WTC11 (cell line): Measurements from ENCODE around the gene TXNRD2. TPM values are rescaled to one million over a fixed set of nuclear protein-coding genes. Genes with fewer than 3 reads are reported as not detected.
A peak's percentile ranks its signal among the peaks of the same experiment; 100 is the strongest.

Source experiments
- ATAC-seq: fragments of 200-7000 bp; cut with Tn5 transposase; 2 replicates; pipeline ENCODE4 v1.10.0; 2021; ENCODE audit warnings: mild to moderate bottlenecking, moderate library complexity
- CTCF ChIA-PET: fragments of 300-600 bp; sonication (Branson Sonifier 250); formaldehyde crosslinking; loops from one replicate; lab custom pipeline; 2021; ENCODE audit warnings: antibody characterized with exemption; lab: Charles Lee
- POLR2A ChIA-PET: fragments of 350-600 bp; sonication (Branson Sonifier 250); formaldehyde crosslinking; loops from one replicate; lab custom pipeline; 2021; ENCODE audit warnings: antibody characterized with exemption; lab: Charles Lee
- DNase-seq: peaks from one replicate; pipeline ENCODE4 v3.0.0; 2021; ENCODE audit warnings: low spot score
- H3K27ac Mint-ChIP-seq: 2 replicates; pipeline ENCODE4 v1.8.0; 2021; ENCODE audit warnings: mixed read lengths
- H3K27me3 Mint-ChIP-seq: 2 replicates; pipeline ENCODE4 v1.8.0; 2021; ENCODE audit warnings: low read depth, mild to moderate bottlenecking, moderate library complexity, mixed read lengths
- H3K36me3 Mint-ChIP-seq: 2 replicates; pipeline ENCODE4 v1.8.0; 2021; ENCODE audit warnings: mixed read lengths
- H3K4me1 Mint-ChIP-seq: 2 replicates; pipeline ENCODE4 v1.8.0; 2022; ENCODE audit warnings: mixed read lengths
- H3K4me3 Mint-ChIP-seq: 2 replicates; pipeline ENCODE4 v1.8.0; 2021; ENCODE audit warnings: mild to moderate bottlenecking, moderate library complexity, mixed read lengths
- H3K9me3 Mint-ChIP-seq: 2 replicates; pipeline ENCODE4 v1.8.0; 2021; ENCODE audit warnings: mixed read lengths
- ATF1 ChIP-seq: sonication (generic); formaldehyde crosslinking; IDR thresholded peaks from 2 replicates; pipeline ENCODE4 v1.8.1; 2023; ENCODE audit warnings: mild to moderate bottlenecking, moderate library complexity, missing genetic modification reagents
- CREM ChIP-seq: sonication (generic); formaldehyde crosslinking; IDR thresholded peaks from 2 replicates; pipeline ENCODE4 v1.8.1; 2022; ENCODE audit warnings: mild to moderate bottlenecking, missing genetic modification reagents, moderate library complexity
- FOXK1 ChIP-seq: sonication (generic); formaldehyde crosslinking; IDR thresholded peaks from 2 replicates; pipeline ENCODE4 v1.8.0; 2022; ENCODE audit warnings: mild to moderate bottlenecking, moderate library complexity, missing genetic modification reagents
- GRHL2 ChIP-seq: fragments of 250-450 bp; sonication (Bioruptor Pico); IDR thresholded peaks from 2 replicates; pipeline ENCODE4 v1.8.0; 2022; ENCODE audit warnings: mild to moderate bottlenecking, moderate library complexity; ENCODE audit not compliant: insufficient replicate concordance, severe bottlenecking
- HMGA2 ChIP-seq: fragments of 250-450 bp; sonication (Bioruptor Pico); IDR thresholded peaks from 2 replicates; pipeline ENCODE4 v1.4.0; 2021; ENCODE audit warnings: mild to moderate bottlenecking, moderate library complexity
- MXD4 ChIP-seq: fragments of 250-450 bp; sonication (Bioruptor Pico); IDR thresholded peaks from 2 replicates; pipeline ENCODE4 v1.8.0; 2021; ENCODE audit warnings: mild to moderate bottlenecking, moderate library complexity, borderline replicate concordance
- NR1H2 ChIP-seq: sonication (generic); formaldehyde crosslinking; IDR thresholded peaks from 2 replicates; pipeline ENCODE4 v1.9.0; 2021; ENCODE audit warnings: mild to moderate bottlenecking, moderate library complexity, missing genetic modification reagents
- NR3C1 ChIP-seq: sonication (generic); formaldehyde crosslinking; conservative IDR thresholded peaks from 2 replicates; pipeline ENCODE4 v1.8.1; 2023; ENCODE audit warnings: low read depth, mild to moderate bottlenecking, missing genetic modification reagents
- OVOL2 ChIP-seq: fragments of 250-450 bp; sonication (Bioruptor Pico); IDR thresholded peaks from 2 replicates; pipeline ENCODE4 v1.9.0; 2021; ENCODE audit warnings: mild to moderate bottlenecking, borderline replicate concordance
- PRRX2 ChIP-seq: fragments of 250-450 bp; sonication (Bioruptor Pico); IDR thresholded peaks from 2 replicates; pipeline ENCODE4 v1.8.0; 2021; ENCODE audit warnings: mild to moderate bottlenecking
- RELA ChIP-seq: sonication (generic); formaldehyde crosslinking; IDR thresholded peaks from 2 replicates; pipeline ENCODE4 v1.8.1; 2022; ENCODE audit warnings: missing genetic modification reagents, mild to moderate bottlenecking, borderline replicate concordance
- SMAD3 ChIP-seq: sonication (generic); formaldehyde crosslinking; IDR thresholded peaks from 2 replicates; pipeline ENCODE4 v1.8.0; 2022; ENCODE audit warnings: missing genetic modification reagents, mild to moderate bottlenecking, borderline replicate concordance
- SMAD4 ChIP-seq: sonication (generic); formaldehyde crosslinking; IDR thresholded peaks from 2 replicates; pipeline ENCODE4 v1.8.0; 2022; ENCODE audit warnings: mild to moderate bottlenecking, missing genetic modification reagents
- TCF7 ChIP-seq: sonication (generic); formaldehyde crosslinking; IDR thresholded peaks from 2 replicates; pipeline ENCODE4 v1.8.0; 2022; ENCODE audit warnings: mild to moderate bottlenecking, low read depth, missing genetic modification reagents, moderate library complexity
- ZNF232 ChIP-seq: sonication (generic); formaldehyde crosslinking; IDR thresholded peaks from 2 replicates; pipeline ENCODE4 v1.8.0; 2022; ENCODE audit warnings: mild to moderate bottlenecking, missing genetic modification reagents
- total RNA-seq: library from RNA; stranded (reverse); gene quantifications from 3 replicates; pipeline ENCODE4 v1.2.3, GENCODE V29; 2021
- TF ChIP-seq, protein P1 (sequence below): fragments of 250-450 bp; sonication (Bioruptor Pico); IDR thresholded peaks from 2 replicates; pipeline ENCODE4 v1.9.0; 2021; ENCODE audit warnings: moderate library complexity, mild to moderate bottlenecking, inconsistent platforms, borderline replicate concordance
- TF ChIP-seq, protein P2 (sequence below): fragments of 250-450 bp; sonication (Bioruptor Pico); IDR thresholded peaks from 2 replicates; pipeline ENCODE4 v1.8.0; 2021; ENCODE audit warnings: mild to moderate bottlenecking
- TF ChIP-seq, protein P3 (sequence below): sonication (generic); formaldehyde crosslinking; IDR thresholded peaks from 2 replicates; pipeline ENCODE4 v1.8.0; 2023; ENCODE audit warnings: missing genetic modification reagents, mild to moderate bottlenecking, borderline replicate concordance
- TF ChIP-seq, protein P4 (sequence below): sonication (generic); formaldehyde crosslinking; IDR thresholded peaks from 2 replicates; pipeline ENCODE4 v1.8.1; 2022; ENCODE audit warnings: mild to moderate bottlenecking, missing genetic modification reagents, moderate library complexity, borderline replicate concordance

The TXNRD2 gene
- total RNA-seq, 1 experiment from 2014 or later = 15.9 TPM

DNA sequence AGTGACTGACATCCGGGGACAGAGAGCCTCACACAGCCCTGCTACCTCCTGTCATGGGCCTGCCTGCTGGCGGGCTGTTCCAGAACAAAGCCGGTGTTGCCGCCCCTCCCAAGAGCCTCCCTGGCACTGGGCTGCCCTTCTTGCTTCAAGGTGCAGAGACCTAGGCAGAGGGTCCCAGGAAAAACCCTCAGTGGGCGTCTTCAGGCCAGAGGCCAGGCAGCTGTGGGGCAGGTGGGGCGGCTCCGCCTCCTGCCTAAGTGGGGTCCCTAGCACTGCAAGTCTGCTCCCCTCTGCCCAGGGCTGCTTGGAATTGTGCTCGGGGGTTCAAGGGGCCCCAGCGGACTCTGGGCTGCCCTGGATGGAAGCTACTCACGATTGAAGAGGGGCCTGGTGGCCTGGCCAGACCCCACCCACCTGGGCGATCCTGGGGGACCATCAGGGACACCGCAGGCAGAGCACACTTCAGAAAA lies 66.5 kb downstream of the TXNRD2 start:
- no peak for ATAC-seq
- no peaks in the 10 kb centered on the region for H3K36me3 Mint-ChIP-seq
- POLR2A ChIA-PET = interaction anchor here (1.0 kb wide), 1 partner anchor 21 kb away, joined by 4 read pairs; the partner anchor contains the start of genes GNB1L and RTL10
- H3K9me3 Mint-ChIP-seq = no peaks in the 10 kb centered on the region
- no peak overlapping the region for H3K4me3 Mint-ChIP-seq
- no peaks in the 10 kb centered on the region for H3K27me3 Mint-ChIP-seq
- no peak overlapping the region for H3K27ac Mint-ChIP-seq
- CTCF ChIA-PET = interaction anchor here (0.9 to 1.3 kb wide), 3 partner anchors 28 to 196 kb away, joined by 3 to 4 read pairs (median 3); no protein-coding TSS in a partner anchor
- peaks cover 6% of the 10 kb centered on the region for H3K4me1 Mint-ChIP-seq
- no peak for TF ChIP-seq NR3C1 (CRISPR knock-in tag)
- DNase-seq = no peak

DNA sequence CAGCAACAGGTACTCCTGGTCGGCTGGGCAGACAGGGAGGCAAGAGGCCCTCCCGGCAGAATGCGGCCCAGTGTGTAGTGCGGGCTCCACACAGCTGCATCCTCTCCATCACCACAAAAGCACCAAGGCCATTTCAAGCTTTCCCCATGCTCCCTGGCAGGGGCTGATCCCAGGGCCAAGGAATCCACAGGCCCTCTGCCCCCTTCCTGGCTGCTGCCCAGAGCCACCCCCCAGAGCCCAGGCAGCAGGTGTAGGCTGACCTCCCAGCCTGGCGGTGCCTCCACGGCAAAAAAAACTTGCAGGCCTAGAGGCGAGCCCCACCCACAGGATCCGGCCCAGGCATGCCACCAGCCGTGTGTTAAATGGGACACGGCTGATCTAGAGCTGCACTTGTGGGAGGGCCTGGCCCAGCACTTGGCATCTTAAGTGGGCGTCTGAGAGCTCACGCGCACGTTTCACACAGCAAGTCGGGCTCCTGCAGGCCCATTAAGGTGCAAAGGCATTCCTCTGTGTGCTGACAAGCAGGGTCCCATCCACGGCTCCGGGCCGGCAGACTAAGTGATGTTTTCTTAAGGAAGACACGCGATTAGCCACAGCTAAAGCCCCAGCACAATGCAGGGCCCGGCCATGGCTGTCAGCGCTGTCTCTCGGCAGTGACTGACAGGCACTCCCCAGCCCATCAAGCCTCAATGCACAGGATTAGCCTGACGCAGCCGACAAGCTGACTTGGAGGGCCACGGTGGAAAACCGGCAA lies 67.1 kb downstream of the TXNRD2 start:
- no peak for ATAC-seq
- Mint-ChIP-seq H3K36me3 (no peaks in the 10 kb centered on the region), H3K4me1 (0 out of 2 replicates have a peak, but pooled peaks cover 3% of the 10 kb centered on the region), H3K4me3 (no peak overlapping the region), H3K9me3 (no peaks in the 10 kb centered on the region)
- TF ChIP-seq ATF1 (CRISPR knock-in tag) = no peak
- TF ChIP-seq FOXK1 (CRISPR knock-in tag) = no peak
- TF ChIP-seq TCF7 (CRISPR knock-in tag) = no peak
- no peak for TF ChIP-seq NR1H2 (CRISPR knock-in tag)
- TF ChIP-seq, protein P1, sequence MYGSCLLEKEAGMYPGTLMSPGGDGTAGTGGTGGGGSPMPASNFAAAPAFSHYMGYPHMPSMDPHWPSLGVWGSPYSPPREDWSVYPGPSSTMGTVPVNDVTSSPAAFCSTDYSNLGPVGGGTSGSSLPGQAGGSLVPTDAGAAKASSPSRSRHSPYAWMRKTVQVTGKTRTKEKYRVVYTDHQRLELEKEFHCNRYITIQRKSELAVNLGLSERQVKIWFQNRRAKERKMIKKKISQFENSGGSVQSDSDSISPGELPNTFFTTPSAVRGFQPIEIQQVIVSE (CRISPR knock-in tag) = no peak
- TF ChIP-seq CREM (CRISPR knock-in tag) = no peak
- TF ChIP-seq GRHL2 (CRISPR knock-in tag) = no peak
- TF ChIP-seq SMAD3 (CRISPR knock-in tag) = no peak
- no peak for TF ChIP-seq HMGA2 (CRISPR knock-in tag)
- no peak for TF ChIP-seq PRRX2 (CRISPR knock-in tag)
- TF ChIP-seq RELA (CRISPR knock-in tag) = no peak
- no peak for TF ChIP-seq OVOL2 (CRISPR knock-in tag)
- TF ChIP-seq, protein P2, sequence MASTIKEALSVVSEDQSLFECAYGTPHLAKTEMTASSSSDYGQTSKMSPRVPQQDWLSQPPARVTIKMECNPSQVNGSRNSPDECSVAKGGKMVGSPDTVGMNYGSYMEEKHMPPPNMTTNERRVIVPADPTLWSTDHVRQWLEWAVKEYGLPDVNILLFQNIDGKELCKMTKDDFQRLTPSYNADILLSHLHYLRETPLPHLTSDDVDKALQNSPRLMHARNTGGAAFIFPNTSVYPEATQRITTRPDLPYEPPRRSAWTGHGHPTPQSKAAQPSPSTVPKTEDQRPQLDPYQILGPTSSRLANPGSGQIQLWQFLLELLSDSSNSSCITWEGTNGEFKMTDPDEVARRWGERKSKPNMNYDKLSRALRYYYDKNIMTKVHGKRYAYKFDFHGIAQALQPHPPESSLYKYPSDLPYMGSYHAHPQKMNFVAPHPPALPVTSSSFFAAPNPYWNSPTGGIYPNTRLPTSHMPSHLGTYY (CRISPR knock-in tag) = no peak
- TF ChIP-seq MXD4 (CRISPR knock-in tag) = no peak
- TF ChIP-seq, protein P3, sequence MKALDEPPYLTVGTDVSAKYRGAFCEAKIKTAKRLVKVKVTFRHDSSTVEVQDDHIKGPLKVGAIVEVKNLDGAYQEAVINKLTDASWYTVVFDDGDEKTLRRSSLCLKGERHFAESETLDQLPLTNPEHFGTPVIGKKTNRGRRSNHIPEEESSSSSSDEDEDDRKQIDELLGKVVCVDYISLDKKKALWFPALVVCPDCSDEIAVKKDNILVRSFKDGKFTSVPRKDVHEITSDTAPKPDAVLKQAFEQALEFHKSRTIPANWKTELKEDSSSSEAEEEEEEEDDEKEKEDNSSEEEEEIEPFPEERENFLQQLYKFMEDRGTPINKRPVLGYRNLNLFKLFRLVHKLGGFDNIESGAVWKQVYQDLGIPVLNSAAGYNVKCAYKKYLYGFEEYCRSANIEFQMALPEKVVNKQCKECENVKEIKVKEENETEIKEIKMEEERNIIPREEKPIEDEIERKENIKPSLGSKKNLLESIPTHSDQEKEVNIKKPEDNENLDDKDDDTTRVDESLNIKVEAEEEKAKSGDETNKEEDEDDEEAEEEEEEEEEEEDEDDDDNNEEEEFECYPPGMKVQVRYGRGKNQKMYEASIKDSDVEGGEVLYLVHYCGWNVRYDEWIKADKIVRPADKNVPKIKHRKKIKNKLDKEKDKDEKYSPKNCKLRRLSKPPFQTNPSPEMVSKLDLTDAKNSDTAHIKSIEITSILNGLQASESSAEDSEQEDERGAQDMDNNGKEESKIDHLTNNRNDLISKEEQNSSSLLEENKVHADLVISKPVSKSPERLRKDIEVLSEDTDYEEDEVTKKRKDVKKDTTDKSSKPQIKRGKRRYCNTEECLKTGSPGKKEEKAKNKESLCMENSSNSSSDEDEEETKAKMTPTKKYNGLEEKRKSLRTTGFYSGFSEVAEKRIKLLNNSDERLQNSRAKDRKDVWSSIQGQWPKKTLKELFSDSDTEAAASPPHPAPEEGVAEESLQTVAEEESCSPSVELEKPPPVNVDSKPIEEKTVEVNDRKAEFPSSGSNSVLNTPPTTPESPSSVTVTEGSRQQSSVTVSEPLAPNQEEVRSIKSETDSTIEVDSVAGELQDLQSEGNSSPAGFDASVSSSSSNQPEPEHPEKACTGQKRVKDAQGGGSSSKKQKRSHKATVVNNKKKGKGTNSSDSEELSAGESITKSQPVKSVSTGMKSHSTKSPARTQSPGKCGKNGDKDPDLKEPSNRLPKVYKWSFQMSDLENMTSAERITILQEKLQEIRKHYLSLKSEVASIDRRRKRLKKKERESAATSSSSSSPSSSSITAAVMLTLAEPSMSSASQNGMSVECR = no peak
- TF ChIP-seq SMAD4 = no peak
- TF ChIP-seq ZNF232 (CRISPR knock-in tag) = no peak
- TF ChIP-seq, protein P4, sequence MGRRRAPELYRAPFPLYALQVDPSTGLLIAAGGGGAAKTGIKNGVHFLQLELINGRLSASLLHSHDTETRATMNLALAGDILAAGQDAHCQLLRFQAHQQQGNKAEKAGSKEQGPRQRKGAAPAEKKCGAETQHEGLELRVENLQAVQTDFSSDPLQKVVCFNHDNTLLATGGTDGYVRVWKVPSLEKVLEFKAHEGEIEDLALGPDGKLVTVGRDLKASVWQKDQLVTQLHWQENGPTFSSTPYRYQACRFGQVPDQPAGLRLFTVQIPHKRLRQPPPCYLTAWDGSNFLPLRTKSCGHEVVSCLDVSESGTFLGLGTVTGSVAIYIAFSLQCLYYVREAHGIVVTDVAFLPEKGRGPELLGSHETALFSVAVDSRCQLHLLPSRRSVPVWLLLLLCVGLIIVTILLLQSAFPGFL (CRISPR knock-in tag) = no peak
- TF ChIP-seq, all 79 proteins: peak for 0
- ChIA-PET CTCF (interaction anchor here (0.9 to 1.3 kb wide), 4 partner anchors 28 to 195 kb away, joined by 3 to 4 read pairs (median 3); partner anchors contain the start of gene GP1BB), POLR2A (interaction anchor here (1.0 kb wide), 1 partner anchor 20 kb away, joined by 4 read pairs; the partner anchor contains the start of genes GNB1L and RTL10)
- peak; percentile 12 for DNase-seq
- no peak overlapping the region for H3K27ac Mint-ChIP-seq
- H3K27me3 Mint-ChIP-seq = no peaks in the 10 kb centered on the region
